ENCODE data around the gene IFT122.
"Not testable (repeated sequence)": the region's sequence is repeated elsewhere in the genome, so short reads cannot be mapped to it uniquely, and the experiment has no call there.

The IFT122 gene

GRCh38 chr3:129536374-129536667 lies 96.3 kb downstream of the IFT122 start:
- DNase-seq (ENCODE audit: low read depth, low spot score), result no peak

DNA sequence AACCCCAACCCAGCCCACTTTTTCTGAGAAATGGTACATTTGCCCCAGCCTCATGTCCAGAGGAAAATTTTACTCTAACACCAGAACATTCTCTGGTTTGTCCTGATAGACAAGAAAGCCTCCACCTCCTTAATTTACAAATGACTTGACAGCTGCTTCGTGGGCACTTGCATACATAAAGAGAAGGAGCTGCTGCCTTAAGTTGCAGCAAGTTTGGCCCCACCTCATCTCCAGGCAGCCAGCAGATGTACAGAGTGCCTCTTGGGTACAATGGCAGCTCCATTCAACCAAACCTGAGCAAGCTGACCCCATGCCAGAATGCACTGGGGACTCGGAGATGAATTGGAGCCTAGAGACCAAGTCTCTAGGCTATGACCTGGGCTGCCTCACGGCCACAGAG lies 96.8 kb downstream of the IFT122 start:
- no peak for DNase-seq (ENCODE audit: low read depth, low spot score)

DNA sequence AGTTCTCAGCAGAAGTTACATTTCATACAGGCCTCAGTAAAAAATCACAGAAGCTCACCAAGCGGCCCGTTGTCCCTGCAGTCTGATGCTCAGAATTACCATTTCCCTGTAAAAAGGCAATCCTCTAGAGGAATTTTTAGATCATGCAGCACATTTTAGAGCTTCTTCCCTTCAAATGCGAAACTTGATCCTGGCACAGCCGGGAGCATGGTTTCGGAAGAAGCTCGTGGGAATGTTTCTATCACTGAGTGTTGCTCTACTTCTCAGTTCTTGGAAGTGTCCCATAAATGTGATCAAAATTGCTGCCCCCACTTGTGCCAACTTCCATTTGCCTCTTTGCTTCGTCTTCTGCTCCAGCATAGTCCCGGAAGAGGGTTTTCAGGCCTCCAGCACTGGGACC lies 99.2 kb downstream of the IFT122 start:
- no peak for DNase-seq (ENCODE audit: low read depth, low spot score)

- DNase-seq (ENCODE audit: low read depth, low spot score), result no peak
Measured at GRCh38 chr3:129540776-129541516, 100.9 kb downstream of the IFT122 start.

GRCh38 chr3:129542747-129543146 lies 102.7 kb downstream of the IFT122 start:
- DNase-seq (ENCODE audit: low read depth, low spot score), result no peak

- no peak for DNase-seq (ENCODE audit: low read depth, low spot score)
Measured at GRCh38 chr3:129543156-129543790, 103.2 kb downstream of the IFT122 start, which contains the start of gene H1-8. Gene H1-8 (plus strand): TSS chr3:129543175. CDS start chr3:129543219, 44 bp downstream.

- no peak for DNase-seq (ENCODE audit: low read depth, low spot score)
Measured at GRCh38 chr3:129543999-129544398, 104.0 kb downstream of the IFT122 start.

DNA sequence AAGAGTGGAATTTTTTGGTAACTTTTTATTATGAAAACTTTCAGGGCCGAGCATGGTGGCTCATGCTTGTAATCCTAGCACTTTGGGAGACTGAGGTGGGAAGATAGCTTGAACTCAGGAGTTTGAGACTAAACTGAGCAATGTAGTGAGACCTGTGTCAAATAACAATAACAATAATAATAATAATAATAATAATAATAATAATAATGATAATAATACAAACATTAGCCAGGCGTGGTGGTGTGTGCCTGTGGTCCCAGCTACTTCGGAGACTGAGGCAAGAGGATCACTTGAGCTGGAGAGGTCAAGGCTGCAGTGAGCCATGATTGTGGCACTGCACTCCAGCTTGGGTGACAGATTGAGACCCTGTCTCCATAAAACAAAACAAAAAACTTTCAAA lies 105.9 kb downstream of the IFT122 start:
- not testable (repeated sequence) for DNase-seq (ENCODE audit: low read depth, low spot score)

DNA sequence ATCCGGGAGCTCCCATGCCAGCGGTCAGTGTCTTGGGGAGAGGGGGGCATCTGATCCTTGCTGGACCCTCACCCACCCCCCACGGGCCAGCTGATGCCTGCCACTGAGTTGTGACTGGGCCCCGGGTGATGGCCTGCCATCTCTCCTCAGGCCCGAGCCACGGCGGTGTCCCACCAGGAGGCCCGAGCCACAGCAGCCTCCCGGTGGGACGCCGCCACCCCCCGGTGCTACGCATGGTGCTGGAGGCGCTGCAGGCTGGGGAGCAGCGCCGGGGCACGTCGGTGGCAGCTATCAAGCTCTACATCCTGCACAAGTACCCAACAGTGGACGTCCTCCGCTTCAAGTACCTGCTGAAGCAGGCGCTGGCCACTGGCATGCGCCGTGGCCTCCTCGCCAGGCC lies 107.2 kb downstream of the IFT122 start:
- DNase-seq (ENCODE audit: low read depth, low spot score), result no peak

GRCh38 chr3:129548104-129548965 lies 108.3 kb downstream of the IFT122 start:
- no peak for DNase-seq (ENCODE audit: low read depth, low spot score)

- peak; percentile 53 for DNase-seq (ENCODE audit: low read depth, low spot score)
Measured at GRCh38 chr3:129549006-129549800, 109.2 kb downstream of the IFT122 start.

GRCh38 chr3:129549805-129550204 lies 109.8 kb downstream of the IFT122 start:
- no peak for DNase-seq (ENCODE audit: low read depth, low spot score)

GRCh38 chr3:129552287-129553050 lies 112.4 kb downstream of the IFT122 start:
- DNase-seq (ENCODE audit: low read depth, low spot score), result no peak

DNA sequence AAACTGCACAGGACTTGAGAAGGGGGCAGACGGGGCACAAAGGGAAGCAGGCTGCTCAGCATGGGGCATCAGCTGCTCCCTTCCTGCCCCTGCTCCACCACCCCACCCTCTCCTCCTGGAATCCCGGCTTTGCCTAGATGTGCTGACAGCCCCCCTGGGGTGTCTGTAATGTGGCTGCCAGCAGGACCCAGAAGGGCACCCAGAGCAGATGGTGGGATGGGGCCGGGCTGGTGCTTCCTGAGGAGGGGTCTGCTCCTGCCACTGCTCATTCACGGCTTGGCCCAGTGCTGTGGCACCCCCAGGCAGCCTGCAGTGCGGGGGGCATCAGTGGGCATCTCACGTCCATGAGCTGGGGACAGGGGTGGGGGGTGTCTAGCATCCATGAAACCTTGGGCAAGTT lies 113.1 kb downstream of the IFT122 start:
- DNase-seq (ENCODE audit: low read depth, low spot score), result no peak

DNA sequence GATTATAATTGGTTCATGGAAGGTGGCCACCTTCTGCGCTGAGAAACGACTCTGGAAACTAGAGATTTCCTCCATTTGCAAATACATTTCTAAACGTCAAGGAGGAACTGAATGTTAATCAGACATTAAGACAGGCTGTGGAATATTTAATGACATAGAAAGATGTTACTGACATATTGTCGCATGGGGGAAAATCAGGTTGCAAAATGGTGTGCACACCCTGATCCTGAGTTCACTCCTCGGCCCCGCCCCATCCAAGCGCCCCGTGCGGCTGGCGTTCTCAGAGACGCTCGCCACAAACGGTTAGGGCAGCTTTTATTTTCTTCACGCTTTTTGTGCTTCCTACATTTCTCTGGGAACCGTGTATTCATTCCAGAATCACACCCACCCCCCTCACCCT lies 113.7 kb downstream of the IFT122 start:
- peak; percentile 28 for DNase-seq (ENCODE audit: low read depth, low spot score)

- peak; percentile 55 for DNase-seq (ENCODE audit: low read depth, low spot score)
Measured at GRCh38 chr3:129554356-129555152, 114.5 kb downstream of the IFT122 start.

- peak; percentile 45 for DNase-seq (ENCODE audit: low read depth, low spot score)
Measured at GRCh38 chr3:129555153-129555550, 115.1 kb downstream of the IFT122 start.

- no peak for DNase-seq (ENCODE audit: low read depth, low spot score)
Measured at GRCh38 chr3:129555616-129556357, 115.8 kb downstream of the IFT122 start.

GRCh38 chr3:129556358-129556695 lies 116.3 kb downstream of the IFT122 start:
- no peak for DNase-seq (ENCODE audit: low read depth, low spot score)
